ENCODE results near the gene NCKAP5.

The NCKAP5 gene

DNA sequence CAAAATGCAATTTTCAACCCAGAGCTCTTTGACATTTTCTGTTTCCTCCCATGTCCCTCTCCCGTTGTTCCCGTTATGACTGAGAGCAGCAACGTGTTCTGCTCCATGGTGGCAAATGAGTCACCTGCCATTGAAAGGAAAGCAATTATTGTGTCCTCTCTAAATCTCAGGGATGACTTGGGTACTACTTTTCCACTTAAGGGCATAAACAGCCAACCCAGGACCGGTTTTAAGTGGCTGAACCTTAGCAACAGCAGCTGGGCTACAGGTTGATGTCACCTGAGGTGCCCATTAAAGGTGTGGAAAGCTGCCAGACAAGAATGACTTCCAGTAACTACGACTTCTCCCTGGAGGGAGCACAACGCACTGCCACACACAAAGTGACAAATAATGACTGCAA, 236.8 kb downstream of the NCKAP5 start:
- no peak for DNase-seq (ENCODE audit: low read depth)

DNA sequence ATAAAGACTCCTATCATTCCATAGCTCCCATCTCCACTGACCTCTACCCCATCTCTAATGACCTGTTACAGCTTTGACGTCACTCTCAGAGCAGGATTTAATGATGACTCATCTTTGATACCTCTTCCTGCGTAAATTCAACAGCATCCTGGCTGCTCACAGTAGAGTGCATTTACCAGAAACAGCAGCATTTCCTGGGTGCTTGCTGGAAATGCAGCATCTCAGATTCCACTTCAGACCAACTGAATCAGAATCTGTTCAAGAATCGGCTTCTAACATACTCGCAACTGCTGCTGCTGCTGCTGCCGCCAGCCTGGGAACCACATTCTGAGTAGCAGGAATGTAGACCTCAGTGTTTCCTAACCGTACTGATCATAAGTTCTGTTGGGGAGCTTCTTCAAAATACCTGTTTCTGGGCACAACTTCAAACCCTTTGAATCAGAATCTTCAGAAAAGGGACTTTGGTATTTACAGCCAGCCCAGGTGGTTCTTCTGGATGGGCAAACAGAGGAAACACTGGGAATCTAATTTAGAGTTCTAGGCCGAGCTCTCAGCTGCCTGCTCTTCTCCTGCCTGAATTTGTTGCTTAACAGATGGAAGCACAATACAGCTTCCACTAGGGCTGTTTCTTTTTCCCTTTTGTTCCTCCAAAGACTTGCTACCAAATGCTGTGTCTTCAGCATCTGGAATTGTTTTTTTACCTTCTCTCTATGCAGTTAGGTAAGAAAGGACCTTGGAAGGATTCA, 241.4 kb downstream of the NCKAP5 start:
- no peak for DNase-seq (ENCODE audit: low read depth)

DNA sequence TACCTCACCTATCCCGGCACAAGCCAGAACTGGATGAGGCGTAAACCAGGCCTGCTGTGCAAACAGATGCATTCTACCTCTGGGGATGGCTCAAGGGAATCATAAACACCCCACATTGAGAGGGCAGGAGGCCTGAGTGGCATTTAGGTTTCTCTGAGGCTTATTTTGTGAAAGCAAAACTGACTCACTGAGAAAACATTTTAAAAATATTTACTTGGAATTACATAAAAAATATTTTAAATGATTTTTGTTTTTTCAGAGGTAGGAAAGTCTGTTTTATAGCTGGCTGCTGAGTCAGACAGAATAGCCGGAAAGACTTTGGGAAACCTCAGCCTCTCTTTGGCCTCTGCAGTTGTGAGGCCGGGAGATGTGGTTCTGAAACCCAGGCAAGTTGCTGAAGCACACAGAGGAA, 244.1 kb downstream of the NCKAP5 start:
- DNase-seq (ENCODE audit: low read depth) = no peak

DNA sequence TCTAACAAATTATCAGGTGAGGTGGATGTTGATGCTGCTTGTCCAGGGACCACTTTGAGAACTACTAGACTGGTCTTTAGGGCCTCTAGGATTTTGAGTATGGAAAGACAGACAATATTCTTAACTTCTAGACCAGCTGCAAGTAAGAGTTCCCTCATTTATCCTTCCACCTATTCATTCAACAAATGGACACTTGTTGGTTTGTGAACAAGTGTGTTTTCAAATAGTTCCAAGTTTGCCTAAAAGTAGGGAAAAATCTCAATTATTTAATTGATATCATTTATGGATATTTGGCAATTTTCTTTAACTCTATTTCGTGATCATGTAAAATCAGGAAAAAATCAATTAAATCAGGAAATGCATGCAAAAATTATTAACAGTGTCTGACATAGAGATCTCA, 245.4 kb downstream of the NCKAP5 start:
- no peak for DNase-seq (ENCODE audit: low read depth)

DNA sequence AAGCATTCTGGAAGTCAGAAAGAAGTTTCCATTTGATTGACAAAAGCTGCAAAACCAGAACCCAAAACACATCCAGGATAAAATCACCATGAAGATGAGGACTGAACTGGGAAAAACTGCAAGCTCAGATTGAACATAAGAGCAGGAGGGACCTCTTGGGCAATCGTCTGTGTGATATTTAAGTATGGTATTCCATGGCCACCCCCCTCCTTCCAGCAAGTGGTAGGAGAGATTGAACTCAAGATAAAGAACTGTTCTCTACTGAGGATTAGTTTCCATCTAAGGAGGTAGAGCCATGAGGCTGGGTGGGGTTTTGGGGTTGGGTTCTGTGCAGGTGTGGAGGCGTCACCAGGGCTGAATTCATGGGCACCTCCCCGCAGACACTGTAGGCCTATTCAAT, 251.1 kb downstream of the NCKAP5 start:
- DNase-seq (ENCODE audit: low read depth) = no peak

DNA sequence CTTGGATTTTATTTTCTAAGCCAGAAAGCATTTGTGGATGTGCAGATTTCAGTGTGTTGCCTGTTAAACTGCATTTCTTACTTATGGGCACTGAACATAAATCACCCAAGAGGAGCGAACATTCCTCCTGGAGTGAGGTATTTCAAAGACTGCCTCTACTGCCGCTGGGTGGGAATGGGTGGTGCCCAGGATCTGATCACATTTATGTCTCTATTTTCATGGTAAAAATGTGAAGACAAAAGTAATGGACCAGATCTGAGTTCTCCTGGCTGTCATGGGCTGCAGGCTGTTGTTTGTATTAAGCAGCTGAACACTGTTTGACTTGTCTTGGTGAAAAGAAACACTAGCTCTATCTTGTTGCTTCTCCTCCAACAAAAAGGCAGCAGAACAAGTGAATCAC, 251.7 kb downstream of the NCKAP5 start:
- DNase-seq (ENCODE audit: low read depth) = no peak

DNA sequence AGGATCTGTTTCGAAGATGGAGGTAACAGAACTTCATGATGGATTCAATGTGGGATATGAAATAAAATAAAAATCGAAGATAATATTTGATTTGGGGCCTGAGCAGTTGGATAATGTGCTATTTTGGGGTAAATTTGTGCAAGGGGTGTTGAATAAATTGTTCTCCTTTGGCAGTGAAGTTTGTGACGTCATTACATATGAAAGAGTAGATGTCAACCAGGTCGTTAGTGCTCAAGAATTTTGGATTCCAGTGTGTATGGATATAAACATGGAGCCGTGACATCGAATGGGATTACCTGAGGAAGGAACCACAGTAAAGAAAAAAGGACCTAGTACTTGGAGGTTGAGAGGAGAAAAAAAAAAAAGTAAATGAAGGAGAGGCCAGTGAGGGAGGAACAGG, 253.0 kb downstream of the NCKAP5 start:
- no peak for DNase-seq (ENCODE audit: low read depth)

DNA sequence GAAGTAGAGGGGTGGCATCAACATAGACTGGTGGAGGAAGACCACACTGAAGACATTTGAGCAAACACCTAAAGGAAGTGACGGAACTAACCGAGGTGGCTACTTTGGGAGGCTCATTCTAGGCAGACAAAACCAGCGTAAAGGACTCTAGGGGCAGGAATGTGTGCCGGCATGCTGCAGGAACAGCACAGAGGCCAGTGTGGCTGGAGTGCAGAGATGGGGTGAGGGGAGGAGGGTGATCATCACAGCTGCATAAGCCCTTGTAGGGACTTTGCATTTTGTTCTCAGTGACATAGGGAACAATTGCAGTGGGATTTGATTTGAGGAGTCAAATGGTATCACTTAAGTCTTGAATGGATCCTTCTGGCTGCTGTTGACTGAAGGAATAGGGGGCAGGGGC, 253.5 kb downstream of the NCKAP5 start:
- no peak for DNase-seq (ENCODE audit: low read depth)

DNA sequence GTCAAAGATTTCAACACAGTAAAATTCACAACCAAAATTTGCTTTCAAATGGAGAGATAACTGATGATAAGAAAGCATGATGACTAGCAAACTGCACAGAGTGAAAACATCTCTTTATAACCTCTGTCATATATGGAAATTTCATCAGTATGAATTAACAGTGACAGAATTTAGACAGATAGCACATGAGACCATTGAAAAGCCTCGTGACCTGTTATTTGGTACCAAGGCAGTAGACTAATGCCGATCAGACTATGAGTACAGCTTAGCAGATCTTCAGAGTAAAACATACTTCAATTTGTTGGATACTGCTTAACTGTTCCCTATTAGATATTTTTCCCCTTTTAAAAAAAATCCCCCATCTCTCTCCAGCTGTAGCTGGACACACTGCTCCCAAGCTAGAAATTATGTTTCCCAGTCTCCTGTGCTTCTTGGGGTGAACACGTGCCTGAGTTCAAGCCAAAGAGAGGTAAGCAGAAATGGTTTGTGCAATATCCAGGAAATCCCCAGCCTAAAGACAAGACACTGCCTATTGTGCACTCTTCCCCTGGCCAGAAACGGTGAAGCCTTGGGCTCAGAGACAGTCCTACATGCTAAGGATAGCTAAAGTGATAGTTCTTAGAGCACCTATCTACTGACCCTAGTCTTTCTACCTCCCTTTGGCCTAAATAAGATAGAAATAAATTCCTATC, 256.1 kb downstream of the NCKAP5 start:
- no peak for DNase-seq (ENCODE audit: low read depth)

DNA sequence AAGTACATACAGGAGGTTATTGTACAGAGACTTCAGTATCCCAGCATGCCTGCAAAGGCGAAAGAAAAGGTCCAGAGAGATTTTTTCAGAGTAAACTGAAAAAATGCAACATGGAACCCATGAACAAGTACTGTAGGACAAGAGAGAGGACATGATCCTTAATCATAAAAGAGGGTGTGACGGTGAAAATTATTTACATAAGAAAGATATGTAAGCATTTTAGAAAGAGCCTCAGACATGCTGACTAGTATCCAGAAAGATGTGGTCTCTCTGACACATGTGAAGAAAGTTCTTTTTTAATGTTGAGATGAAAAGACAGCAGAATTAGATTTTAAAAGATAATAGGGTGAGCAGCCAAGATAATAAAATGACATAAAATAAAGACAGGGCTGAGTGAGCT, 262.0 kb downstream of the NCKAP5 start:
- DNase-seq (ENCODE audit: low read depth) = no peak

DNA sequence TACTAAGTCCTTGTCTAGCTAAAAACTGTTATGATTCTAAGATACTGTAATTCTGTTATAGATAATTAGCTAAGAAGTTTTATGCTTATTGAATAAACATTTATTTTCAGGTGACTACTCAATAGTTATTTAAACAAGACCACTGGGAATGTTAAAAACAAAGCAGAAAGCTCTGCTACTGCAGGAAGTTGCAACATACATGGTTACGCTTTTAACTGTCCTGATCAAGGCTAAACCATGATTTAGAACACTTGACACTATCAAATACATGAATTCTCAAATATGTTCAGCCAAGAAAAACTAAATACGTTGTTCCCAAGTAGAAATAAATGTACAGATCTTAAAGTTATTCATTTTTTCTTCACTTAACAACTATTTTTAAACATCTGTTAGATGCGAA, 263.9 kb downstream of the NCKAP5 start:
- DNase-seq (ENCODE audit: low read depth) = no peak

DNA sequence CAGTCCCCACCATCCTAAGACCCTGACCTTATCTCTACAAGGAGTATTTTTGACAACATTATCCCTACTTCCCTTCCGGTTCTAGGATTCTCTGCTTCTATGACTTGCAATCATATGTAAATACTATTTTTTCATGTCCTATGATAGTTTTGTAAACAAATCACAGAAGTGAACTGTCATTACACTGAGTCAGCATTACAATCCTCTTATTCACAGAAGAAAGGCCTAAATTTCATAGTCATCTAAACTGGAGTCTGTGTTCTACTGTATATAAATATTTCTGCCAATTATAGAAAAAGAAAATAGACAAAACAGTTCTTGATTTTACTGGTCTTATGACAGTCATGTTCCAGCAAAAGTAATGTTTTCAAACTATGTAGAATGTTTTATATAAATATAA, 265.1 kb downstream of the NCKAP5 start:
- no peak for DNase-seq (ENCODE audit: low read depth)

DNA sequence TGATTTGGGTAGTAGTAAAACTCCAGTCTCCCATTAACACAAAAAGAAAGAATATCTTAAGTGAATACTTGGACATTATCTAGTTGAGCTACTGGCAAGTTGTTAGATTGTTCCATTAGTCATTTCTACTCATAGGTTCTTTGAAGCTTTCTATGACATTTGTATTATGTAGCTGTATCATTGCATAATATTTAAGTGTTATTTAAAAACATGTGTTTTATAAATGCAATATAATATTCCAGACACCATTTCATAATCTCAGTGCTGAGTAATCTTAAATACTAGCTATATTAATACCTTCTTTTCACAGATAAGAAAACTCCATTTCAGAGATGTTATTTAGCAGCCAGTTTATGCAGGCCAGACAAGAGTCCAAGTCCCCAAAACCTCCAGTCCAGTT, 271.9 kb downstream of the NCKAP5 start:
- no peak for DNase-seq (ENCODE audit: low read depth)

DNA sequence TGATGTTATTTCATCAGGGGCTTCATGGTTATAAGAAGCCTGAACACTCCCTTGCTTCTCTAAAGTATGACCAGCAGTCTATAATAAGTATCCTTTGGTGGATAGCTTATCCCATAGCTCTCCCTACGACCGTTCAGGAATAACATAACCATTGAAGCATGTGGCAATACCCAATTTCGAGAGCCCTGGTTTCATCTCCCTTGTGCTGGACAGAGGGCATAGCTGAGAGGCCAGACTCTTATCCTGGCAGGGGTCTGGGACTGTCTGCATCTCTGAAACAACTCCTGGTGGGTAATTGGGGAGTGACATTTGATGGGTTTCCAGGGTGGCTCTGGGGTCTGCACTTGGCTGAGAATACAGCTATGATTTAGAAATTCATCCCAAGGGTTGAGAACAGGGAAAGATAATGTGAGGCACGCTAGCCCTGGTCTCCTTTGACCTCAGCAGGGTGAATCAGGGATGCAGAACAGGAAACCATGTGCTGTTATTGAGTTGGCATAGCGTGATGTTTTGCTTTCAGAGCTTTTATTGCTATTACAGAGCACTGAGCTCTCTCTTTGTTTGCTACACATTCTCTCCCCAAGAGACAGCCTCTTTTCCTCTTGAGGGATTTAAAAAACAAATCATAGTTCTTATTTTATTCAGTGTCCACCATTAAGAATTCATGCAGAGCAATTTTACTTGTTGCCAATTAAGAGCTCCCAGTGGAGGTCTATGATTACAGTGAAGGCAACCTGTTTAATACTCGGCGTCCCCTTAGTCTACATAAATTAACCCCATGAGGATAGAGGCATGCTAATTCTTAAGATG, 274.5 kb downstream of the NCKAP5 start:
- DNase-seq (ENCODE audit: low read depth) = no peak

DNA sequence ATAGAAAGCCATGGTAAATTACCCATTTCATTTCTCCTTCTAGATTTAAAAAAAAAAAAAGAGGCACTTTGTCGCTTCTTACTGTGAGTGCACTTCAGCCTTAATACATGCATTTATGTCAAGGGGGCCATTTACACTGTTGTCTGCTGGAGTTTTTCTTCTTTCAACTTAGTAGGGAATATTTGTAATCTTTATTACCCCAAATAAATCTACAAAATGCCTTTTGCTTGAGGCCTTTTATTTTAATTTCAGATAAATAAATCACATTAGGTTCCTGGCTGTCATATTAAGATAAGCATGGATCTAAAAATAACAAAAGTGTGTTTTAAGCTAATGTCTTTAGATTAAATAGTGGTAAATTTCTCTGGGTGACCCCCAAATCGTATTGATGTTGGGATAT, 276.0 kb downstream of the NCKAP5 start:
- no peak for DNase-seq (ENCODE audit: low read depth)

DNA sequence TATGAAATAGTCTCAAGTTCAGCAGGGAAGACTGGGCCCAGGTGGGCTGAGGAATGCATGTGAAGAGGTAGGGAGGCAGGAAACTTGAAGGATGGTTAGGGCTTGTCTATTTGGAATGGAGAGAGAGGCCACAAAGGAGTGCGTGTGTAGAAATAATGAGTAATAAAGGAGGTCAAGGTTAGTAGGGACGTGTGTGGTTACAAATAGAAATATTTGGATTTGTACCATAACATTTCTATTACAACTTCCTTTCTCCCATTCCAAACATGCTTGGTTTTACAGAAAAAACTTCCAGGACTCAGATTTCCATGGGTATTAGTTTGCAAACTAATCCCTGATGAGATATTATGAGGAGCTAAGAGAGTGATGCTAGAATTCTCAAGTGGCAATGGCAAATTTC, 280.6 kb downstream of the NCKAP5 start:
- DNase-seq (ENCODE audit: low read depth) = no peak

DNA sequence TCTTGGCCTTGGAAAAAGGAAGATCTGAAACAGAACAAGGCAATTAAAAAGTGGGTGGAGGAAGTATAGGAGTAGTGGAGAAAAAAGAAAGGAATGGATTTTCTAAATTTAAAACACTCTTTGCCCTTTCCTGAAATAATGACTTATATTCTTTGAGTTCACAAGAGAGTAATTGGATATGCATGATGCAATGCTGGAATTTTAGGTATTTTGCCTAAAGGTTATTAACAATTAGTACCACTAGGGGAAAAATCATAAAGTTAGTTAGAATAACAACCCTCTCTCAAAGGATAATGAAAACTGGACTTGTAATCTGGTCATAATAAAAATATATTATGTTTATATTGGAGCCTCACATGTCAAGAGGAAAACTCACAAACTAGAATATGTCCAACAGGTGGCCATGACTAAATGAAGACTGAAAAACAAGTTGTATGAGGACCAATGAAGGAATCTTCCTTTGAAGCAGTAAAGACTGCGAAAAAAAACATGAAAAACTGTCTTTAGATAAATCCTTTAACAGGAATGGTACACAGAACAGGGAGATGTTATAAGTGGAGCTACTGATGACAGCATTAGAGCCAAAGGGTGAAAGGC, 281.8 kb downstream of the NCKAP5 start:
- no peak for DNase-seq (ENCODE audit: low read depth)

DNA sequence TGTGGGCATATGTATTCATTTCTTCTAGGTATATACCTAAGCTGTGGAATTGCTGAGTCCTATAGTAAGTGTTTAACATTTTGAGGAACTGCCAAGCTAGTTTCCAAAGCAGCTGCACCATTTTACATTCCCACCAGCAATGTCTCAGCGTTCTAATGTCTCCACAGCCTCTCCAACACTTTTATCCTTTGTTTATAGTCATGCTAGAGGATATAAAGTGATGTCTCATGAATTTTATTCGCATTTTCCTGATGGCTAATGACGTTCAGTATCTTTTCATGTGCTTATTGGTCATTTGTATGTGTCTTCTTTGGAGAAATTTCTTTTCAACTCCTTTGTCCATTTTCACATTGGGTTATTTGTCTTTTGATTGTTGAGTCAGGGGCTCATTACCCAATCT, 295.2 kb downstream of the NCKAP5 start:
- DNase-seq (ENCODE audit: low read depth) = no peak

DNA sequence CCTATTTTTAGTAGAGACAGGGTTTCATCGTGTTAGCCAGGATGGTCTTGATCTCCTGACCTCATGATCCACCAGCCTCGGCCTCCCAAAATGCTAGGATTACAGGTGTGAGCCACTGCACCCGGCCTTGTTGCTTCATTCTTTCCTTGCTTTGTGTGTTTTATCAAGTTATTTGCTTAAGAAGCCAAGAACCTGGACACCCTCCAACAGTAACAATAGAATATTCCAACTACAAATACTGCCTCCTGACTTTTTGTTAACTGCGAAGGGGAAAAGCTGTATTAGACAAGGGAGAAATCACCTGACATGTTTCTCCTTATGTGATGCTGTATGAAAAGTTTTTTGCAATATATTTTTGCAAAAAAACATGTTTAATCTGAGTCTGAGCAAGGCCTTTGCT, 297.2 kb downstream of the NCKAP5 start:
- no peak for DNase-seq (ENCODE audit: low read depth)

DNA sequence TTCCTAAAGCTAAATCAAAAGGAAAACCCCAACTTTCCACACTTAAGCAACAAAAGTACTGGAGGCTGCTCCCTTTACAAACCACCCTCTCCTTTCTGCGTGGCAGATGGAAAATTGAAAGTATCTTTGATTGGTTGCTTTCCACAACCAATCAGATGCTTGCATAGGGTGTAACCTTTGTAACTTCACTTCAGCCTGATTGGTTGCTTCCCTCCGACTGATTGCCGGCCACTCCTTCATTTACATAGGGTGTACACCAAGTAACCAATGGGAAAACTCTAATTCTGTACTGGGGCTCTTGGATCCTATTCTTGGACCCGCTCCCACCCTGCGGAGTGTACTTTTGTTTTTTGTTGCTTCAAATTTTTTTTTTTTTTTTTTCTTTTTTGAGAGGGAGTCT, 297.7 kb downstream of the NCKAP5 start:
- no peak for DNase-seq (ENCODE audit: low read depth)

DNA sequence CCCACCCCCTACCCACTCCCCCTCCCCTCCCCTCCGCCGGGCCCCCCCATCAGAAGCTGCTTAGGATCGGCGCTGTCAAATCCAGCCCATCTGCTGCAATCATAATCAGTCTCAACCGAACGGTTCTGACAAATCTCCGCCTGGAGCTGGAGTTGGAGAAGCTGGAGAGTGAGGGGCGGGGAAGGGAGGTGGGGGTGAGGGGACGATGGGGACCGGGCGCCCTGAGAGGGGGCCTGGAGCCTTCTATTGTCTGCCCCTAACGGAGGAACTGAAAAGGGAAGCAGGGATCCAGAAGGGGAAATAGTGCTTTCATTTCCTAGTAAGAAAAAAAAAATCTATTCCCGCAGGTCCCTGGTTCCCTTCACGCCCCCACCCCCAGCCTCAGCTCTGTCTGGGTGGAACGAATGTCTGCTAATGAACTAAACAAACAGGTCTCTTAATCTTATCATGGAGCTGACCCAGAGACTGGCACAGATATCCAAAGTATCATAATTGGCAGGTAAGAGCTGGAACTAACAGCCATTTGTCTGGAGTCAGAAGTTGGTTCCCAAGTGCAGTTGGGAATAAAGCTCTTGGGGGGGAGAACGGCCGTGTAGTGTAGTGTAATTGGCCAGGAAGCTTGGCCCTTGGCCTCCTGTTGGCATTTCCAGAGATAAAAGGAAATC, 301.2 kb downstream of the NCKAP5 start:
- DNase-seq (ENCODE audit: low read depth) = no peak
